A549 (cell line): ENCODE data around the gene PIKFYVE.

Source experiments
- CTCF ChIP-seq: fragments of >200 bp; sonication (Bioruptor Twin); formaldehyde crosslinking; IDR thresholded peaks from 3 replicates; pipeline ENCODE4 v1.5.1; 2016
- KDM1A ChIP-seq: fragments of 200-600 bp; sonication (generic); IDR thresholded peaks from 2 replicates; pipeline ENCODE4 v1.6.1; 2016; ENCODE audit warnings: low read depth, mild to moderate bottlenecking
- MAX ChIP-seq: IDR thresholded peaks from 2 replicates; pipeline ENCODE4 v1.6.1; 2012
- NR3C1 ChIP-seq: fragments of >200 bp; sonication (Bioruptor Twin); formaldehyde crosslinking; IDR thresholded peaks from 3 replicates; pipeline ENCODE4 v1.6.1; 2017
- POLR2A ChIP-seq: IDR thresholded peaks from 2 replicates; pipeline ENCODE4 v1.6.1; 2012; ENCODE audit warnings: mild to moderate bottlenecking, low read length
- POLR2AphosphoS2 ChIP-seq: conservative IDR thresholded peaks from 2 replicates; pipeline ENCODE4 v1.6.1; 2012; ENCODE audit warnings: low read length, improper control_type of control experiment, inconsistent platforms
- RFX5 ChIP-seq: fragments of 450-650 bp; IDR thresholded peaks from 2 replicates; pipeline ENCODE4 v1.7.1; 2014; ENCODE audit warnings: antibody characterized with exemption, mild to moderate bottlenecking, moderate library complexity
- ZC3H11A ChIP-seq: fragments of 450-650 bp; IDR thresholded peaks from 2 replicates; pipeline ENCODE4 v1.6.1; 2014; ENCODE audit warnings: antibody characterized with exemption, mild to moderate bottlenecking

- no peak for TF ChIP-seq RFX5
- TF ChIP-seq POLR2A, result no peak
- TF ChIP-seq CTCF, result no peak
- no peak for TF ChIP-seq MAX
- TF ChIP-seq NR3C1, result no peak
- TF ChIP-seq POLR2AphosphoS2, result no peak
- TF ChIP-seq KDM1A, result no peak
- TF ChIP-seq ZC3H11A, result no peak
Observed at GRCh38 chr2:208334230-208334629, 68.2 kb downstream of the PIKFYVE start.
